Left ventricle myocardium superior (tissue), 1 donor: ENCODE measurements around the gene FBXO3. TPM values are rescaled to one million over a fixed set of nuclear protein-coding genes. Genes with fewer than 3 reads are reported as not detected.
"Not testable (repeated sequence)": the region's sequence is repeated elsewhere in the genome, so short reads cannot be mapped to it uniquely, and the experiment has no call there.

Source experiments
- ATAC-seq: fragments of 200-7000 bp; cut with Tn5 transposase; one replicate; pipeline ENCODE4 v1.9.1; 2020; ENCODE audit warnings: mild to moderate bottlenecking, moderate library complexity
- DNase-seq: peaks from one replicate; pipeline ENCODE4 v3.0.0-alpha.2; 2020
- intact Hi-C: fragments of 100-400 bp; cut with micrococcal nuclease; formaldehyde crosslinking; loops from one replicate; pipeline ENCODE4 v1.11.0; 2022
- long read RNA-seq: library from polyadenylated mRNA; unstranded; transcript quantifications from one replicate; pipeline ENCODE4 v2.0.0, GENCODE V29; 2021
- total RNA-seq: library from RNA; stranded (reverse); fragmentation: NEBNext Ultra II Directional; extraction: Animal tissue kit (Norgen Biotek cat#: 25700); gene quantifications from one replicate; pipeline ENCODE4 v1.2.1, GENCODE V29; 2021
- donor health status: DM: no; HTN: yes; CAD: no; lungs with severe emphysema.

FBXO3 gene
- 53.3 TPM for total RNA-seq
- long read RNA-seq, transcript FBXO3-201 (11 exons, 2,397 nt): major isoform, 133 of 158 reads
- long read RNA-seq, partial matches to known transcripts: 7 of 158 reads
- long read RNA-seq, other reads (novel, unspliced or antisense): 11 of 158 reads

- DNase-seq (peak; percentile 95), ATAC-seq (peak; percentile 95)
- intact Hi-C loops: no loop called here
Observed at GRCh38 chr11:33773987-33774735, at the start of gene FBXO3. Gene FBXO3, minus strand, starts transcription at chr11:33774520. Its CDS starts 23 bp downstream, at chr11:33774497.

- ATAC-seq, DNase-seq, intact Hi-C loops: not testable (repeated sequence)
Observed at GRCh38 chr11:33822981-33823380, 48.7 kb upstream of the FBXO3 start.

GRCh38 chr11:33819278-33820035 lies 45.1 kb upstream of the FBXO3 start:
- ATAC-seq: no peak
- intact Hi-C loops: no loop called here
- no peak for DNase-seq

GRCh38 chr11:33808228-33808828 lies 34.0 kb upstream of the FBXO3 start:
- peak; percentile 87 for DNase-seq
- intact Hi-C loops: no loop called here
- ATAC-seq: peak; percentile 93

GRCh38 chr11:33804471-33804870 lies 30.2 kb upstream of the FBXO3 start:
- DNase-seq (no peak), ATAC-seq (no peak)
- intact Hi-C loops: no loop called here

- DNase-seq (peak; percentile 57), ATAC-seq (peak; percentile 87)
- intact Hi-C loops: no loop called here
Observed at GRCh38 chr11:33802194-33802950, 28.1 kb upstream of the FBXO3 start.

- intact Hi-C loops: no loop called here
- DNase-seq: no peak
- no peak for ATAC-seq
Observed at GRCh38 chr11:33801821-33802193, 27.5 kb upstream of the FBXO3 start.

GRCh38 chr11:33797879-33798278 lies 23.6 kb upstream of the FBXO3 start:
- intact Hi-C loops: no loop called here
- ATAC-seq: no peak
- DNase-seq: no peak

GRCh38 chr11:33790040-33790439 lies 15.7 kb upstream of the FBXO3 start:
- ATAC-seq (no peak), DNase-seq (no peak)
- intact Hi-C loops: no loop called here

- intact Hi-C loops, ATAC-seq, DNase-seq: not testable (repeated sequence)
Observed at GRCh38 chr11:33788095-33788494, 13.8 kb upstream of the FBXO3 start.

- ATAC-seq (no peak), DNase-seq (no peak)
- intact Hi-C loops: no loop called here
Observed at GRCh38 chr11:33787076-33787475, 12.8 kb upstream of the FBXO3 start.

- ATAC-seq: no peak
- intact Hi-C loops: no loop called here
- no peak for DNase-seq
Observed at GRCh38 chr11:33785609-33786008, 11.3 kb upstream of the FBXO3 start.

GRCh38 chr11:33779849-33780528 lies 5.7 kb upstream of the FBXO3 start:
- ATAC-seq (peak; percentile 81), DNase-seq (peak; percentile 37)
- intact Hi-C loops: no loop called here

- ATAC-seq (no peak), DNase-seq (no peak)
- intact Hi-C loops: no loop called here
Observed at GRCh38 chr11:33778675-33779074, 4.4 kb upstream of the FBXO3 start.

GRCh38 chr11:33777906-33778305 lies 3.6 kb upstream of the FBXO3 start:
- DNase-seq (no peak), ATAC-seq (no peak)
- intact Hi-C loops: no loop called here

GRCh38 chr11:33775832-33776470 lies 1.6 kb upstream of the FBXO3 start:
- DNase-seq (no peak), ATAC-seq (no peak)
- intact Hi-C loops: no loop called here

GRCh38 chr11:33775467-33775807 lies 1.1 kb upstream of the FBXO3 start:
- ATAC-seq (no peak), DNase-seq (no peak)
- intact Hi-C loops: no loop called here

GRCh38 chr11:33774736-33775466 lies 581 bp upstream of the FBXO3 start:
- ATAC-seq: peak; percentile 35
- intact Hi-C loops: no loop called here
- peak; percentile 58 for DNase-seq
